Loucy (cell line): ENCODE data around the gene CDC73.

Experiments used
- H2AFZ ChIP-seq: fragments of 200-600 bp; sonication (generic); 2 replicates; pipeline ENCODE4 v1.6.0; 2016; ENCODE audit warnings: antibody characterized with exemption, mild to moderate bottlenecking, low read length, moderate library complexity
- H3F3A ChIP-seq: fragments of 200-600 bp; 2 replicates; pipeline ENCODE4 v1.6.0; 2016; ENCODE audit warnings: antibody characterized with exemption, low read depth, mild to moderate bottlenecking
- H3K27me3 ChIP-seq: fragments of 200-600 bp; sonication (generic); 2 replicates; pipeline ENCODE4 v1.6.1; 2014; ENCODE audit warnings: low read length, mild to moderate bottlenecking; ENCODE audit not compliant: insufficient read depth, poor library complexity, severe bottlenecking
- H3K36me3 ChIP-seq: fragments of 200-600 bp; sonication (generic); 2 replicates; pipeline ENCODE4 v1.6.1; 2016; ENCODE audit warnings: low read length; ENCODE audit not compliant: insufficient read depth
- H3K4me1 ChIP-seq: fragments of 200-600 bp; sonication (generic); 2 replicates; pipeline ENCODE4 v1.5.1; 2014; ENCODE audit warnings: low read length, mild to moderate bottlenecking; ENCODE audit not compliant: insufficient read depth, poor library complexity, severe bottlenecking
- H3K4me2 ChIP-seq: fragments of 200-600 bp; sonication (generic); 2 replicates; pipeline ENCODE4 v1.6.0; 2014; ENCODE audit warnings: antibody characterized with exemption, low read length, low read depth, mild to moderate bottlenecking; ENCODE audit not compliant: poor library complexity, severe bottlenecking
- H3K4me3 ChIP-seq: fragments of 200-600 bp; sonication (generic); 2 replicates; pipeline ENCODE4 v1.5.1; 2014; ENCODE audit warnings: low read length, mild to moderate bottlenecking, mixed read lengths; ENCODE audit not compliant: poor library complexity, severe bottlenecking
- H3K79me2 ChIP-seq: fragments of 200-600 bp; sonication (generic); 2 replicates; pipeline ENCODE4 v1.6.1; 2014; ENCODE audit warnings: low read length; ENCODE audit not compliant: insufficient read depth
- H3K9ac ChIP-seq: fragments of 200-600 bp; sonication (generic); 2 replicates; pipeline ENCODE4 v1.6.0; 2014; ENCODE audit warnings: mild to moderate bottlenecking, low read depth, low read length, moderate library complexity; ENCODE audit not compliant: poor library complexity, severe bottlenecking
- H3K9me2 ChIP-seq: fragments of 200-600 bp; sonication (generic); replicated peaks from 2 replicates; pipeline ENCODE4 v1.6.1; 2016; ENCODE audit warnings: low read depth, low read length, mixed read lengths
- H3K9me3 ChIP-seq: fragments of 200-600 bp; sonication (generic); 2 replicates; pipeline ENCODE4 v1.6.1; 2014; ENCODE audit warnings: mild to moderate bottlenecking, antibody characterized with exemption, low read length, low read depth; ENCODE audit not compliant: insufficient read depth
- H4K20me1 ChIP-seq: fragments of 200-600 bp; sonication (generic); 2 replicates; pipeline ENCODE4 v1.6.0; 2014; ENCODE audit warnings: antibody characterized with exemption, low read length, mild to moderate bottlenecking; ENCODE audit not compliant: insufficient read depth, poor library complexity, severe bottlenecking
- CTCF ChIP-seq: fragments of 200-600 bp; sonication (generic); conservative IDR thresholded peaks from 2 replicates; pipeline ENCODE4 v1.5.1; 2014; ENCODE audit warnings: mild to moderate bottlenecking, antibody characterized with exemption, low read length
- EZH2phosphoT487 ChIP-seq: fragments of 200-600 bp; IDR thresholded peaks from 2 replicates; pipeline ENCODE4 v1.6.1; 2018; ENCODE audit warnings: antibody characterized with exemption, mild to moderate bottlenecking, moderate library complexity, borderline replicate concordance

CDC73 gene

DNA sequence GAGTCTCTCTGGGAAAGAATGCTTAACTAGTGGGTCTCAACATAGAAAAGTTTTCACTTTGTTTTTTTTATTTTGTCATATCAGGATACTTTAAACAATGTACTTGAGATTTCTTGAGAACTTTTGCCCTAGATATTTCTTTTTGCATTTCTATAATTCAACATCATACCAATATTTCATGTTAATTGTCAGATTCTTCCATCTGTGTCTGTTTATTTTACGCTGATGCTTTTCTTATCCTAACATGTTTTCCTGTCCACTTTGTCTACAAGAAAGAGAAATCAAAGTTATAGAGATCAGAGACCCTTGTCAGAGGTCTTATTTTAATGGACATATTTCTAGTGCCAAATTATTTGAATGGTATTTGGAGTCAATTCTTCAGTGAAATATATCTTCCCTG lies 160.1 kb downstream of the CDC73 start:
- no peaks in the 10 kb centered on the region for H3F3A ChIP-seq
- H3K9me3 ChIP-seq, result no peaks in the 10 kb centered on the region
- H4K20me1 ChIP-seq, result no peaks in the 10 kb centered on the region
- no peaks in the 10 kb centered on the region for H3K9me2 ChIP-seq
- no peak overlapping the region for H3K9ac ChIP-seq
- H2AFZ ChIP-seq, result no peak overlapping the region
- TF ChIP-seq EZH2phosphoT487, result no peak
- no peak for TF ChIP-seq CTCF
- no peaks in the 10 kb centered on the region for H3K36me3 ChIP-seq
- no peaks in the 10 kb centered on the region for H3K27me3 ChIP-seq
- no peak overlapping the region for H3K4me3 ChIP-seq
- no peaks in the 10 kb centered on the region for H3K79me2 ChIP-seq
- no peaks in the 10 kb centered on the region for H3K4me1 ChIP-seq
- H3K4me2 ChIP-seq, result no peak overlapping the region

DNA sequence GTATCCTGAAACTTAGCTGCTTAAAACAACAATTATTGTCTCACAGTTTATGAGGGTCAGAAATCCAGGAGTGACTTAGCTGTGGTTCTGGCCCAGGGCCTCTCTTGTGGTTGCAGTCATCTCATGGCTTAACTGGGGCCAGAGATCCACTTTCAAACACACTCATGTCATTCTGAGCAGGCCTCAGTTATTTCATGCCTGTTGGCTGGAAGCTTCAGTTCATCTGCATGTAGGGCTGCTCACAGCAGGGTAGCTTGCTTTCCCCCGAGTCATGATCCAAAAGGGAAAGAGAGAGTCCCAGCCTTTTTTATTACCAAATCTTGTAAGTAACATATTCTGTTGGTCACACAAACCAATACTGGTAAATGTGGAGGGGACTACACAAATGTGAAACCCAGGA lies 161.2 kb downstream of the CDC73 start:
- TF ChIP-seq CTCF (no peak), EZH2phosphoT487 (no peak)
- Histone ChIP-seq H3K4me2 (no peak overlapping the region), H3K27me3 (no peaks in the 10 kb centered on the region)

GRCh38 chr1:193284219-193284618 lies 162.4 kb downstream of the CDC73 start:
- TF ChIP-seq EZH2phosphoT487, result no peak
- TF ChIP-seq CTCF, result no peak
- no peaks in the 10 kb centered on the region for H3K9me2 ChIP-seq
- no peak overlapping the region for H3K9ac ChIP-seq
- H3K4me2 ChIP-seq, result no peak overlapping the region
- no peak overlapping the region for H2AFZ ChIP-seq
- no peak overlapping the region for H3K4me3 ChIP-seq
- H3K79me2 ChIP-seq, result no peaks in the 10 kb centered on the region
- no peaks in the 10 kb centered on the region for H3K27me3 ChIP-seq
- H3F3A ChIP-seq, result no peaks in the 10 kb centered on the region
- no peaks in the 10 kb centered on the region for H4K20me1 ChIP-seq
- no peaks in the 10 kb centered on the region for H3K36me3 ChIP-seq
- H3K4me1 ChIP-seq, result no peaks in the 10 kb centered on the region
- H3K9me3 ChIP-seq, result no peaks in the 10 kb centered on the region

More for the DNA sequence above, 161.2 kb downstream of the CDC73 start:
- Histone ChIP-seq H3K4me1 (no peaks in the 10 kb centered on the region), H3K79me2 (no peaks in the 10 kb centered on the region), H4K20me1 (no peaks in the 10 kb centered on the region), H3K9me3 (no peaks in the 10 kb centered on the region), H3F3A (no peaks in the 10 kb centered on the region), H3K9me2 (no peaks in the 10 kb centered on the region), H3K9ac (no peak overlapping the region), H3K36me3 (no peaks in the 10 kb centered on the region), H3K4me3 (no peak overlapping the region), H2AFZ (no peak overlapping the region)
